Pancreas (tissue), 10 donors: ENCODE measurements around the gene KRTAP12-1. TPM values are rescaled to one million over a fixed set of nuclear protein-coding genes. Genes with fewer than 3 reads are reported as not detected.

ENCODE experiments used
- ATAC-seq, 4 donors: fragments of 200-7000 bp; cut with Tn5 transposase; one replicate each; pipeline versions ENCODE4 v1.8.0 to v1.9.1; 2020; ENCODE audit warnings: mild to moderate bottlenecking in 4 of 4, moderate library complexity in 4 of 4
- DNase-seq, 6 donors: peaks; one replicate each; pipeline ENCODE4 v3.0.0-alpha.2; 2020
- FAIRE-seq: peaks from 2 replicates; lab custom pipeline; 2012; peaks lifted over from hg19 to GRCh38; lab: Jason Lieb, UNC
- H3K27ac ChIP-seq, 4 donors: fragments of 200-600 bp; sonication (generic); 1 replicate in 3 of 4; 2 replicates in 1 of 4; pipeline versions ENCODE4 v1.5.0 to v1.8.0; 2020
- H3K27me3 ChIP-seq, 4 donors: fragments of 200-600 bp; one replicate each; pipeline ENCODE4 v1.8.0; 2021
- H3K36me3 ChIP-seq, 3 donors: fragments of 200-600 bp; sonication (generic) in 1 of 3; one replicate each; pipeline versions ENCODE4 v1.5.0 to v1.8.0; 2020 to 2021
- H3K4me1 ChIP-seq, 3 donors: fragments of 200-600 bp; one replicate each; pipeline ENCODE4 v1.8.0; 2021
- H3K4me3 ChIP-seq, 4 donors: fragments of 200-600 bp; sonication (generic) in 2 of 4; one replicate each; pipeline versions ENCODE4 v1.5.0 to v1.8.0; 2020 to 2021
- H3K9me3 ChIP-seq, 4 donors: fragments of 200-600 bp; one replicate each; pipeline ENCODE4 v1.8.0; 2021
- WGBS, 2 donors: extraction: QIAGEN DNeasy Blood & Tissue Kit; methylation state at CpG; one replicate each; pipeline ENCODE4 v1.1.7; 2013; 5-methylcytosine and 5-hydroxymethylcytosine counted together
- intact Hi-C, 3 donors: fragments of 100-400 bp; cut with DNase I; formaldehyde crosslinking; loops; one replicate each; pipeline versions ENCODE4 v1.11.1 to v1.14.2; 2022
- polyA plus RNA-seq, 2 donors: library from polyadenylated mRNA; stranded (reverse); fragments of 200-250 nt; gene quantifications; one replicate each; pipeline ENCODE4 v1.2.3, GENCODE V29; 2013
- total RNA-seq, 6 donors: library from RNA; stranded (reverse); fragmentation: NEBNext Ultra II Directional in 4 of 6; extraction: Animal tissue kit (Norgen Biotek cat#: 25700) in 4 of 6; gene quantifications; one replicate each; pipeline versions ENCODE4 v1.2.1 to v1.2.4, GENCODE V29; 2021 to 2023
- TF ChIP-seq, protein P1 (sequence below), 4 donors: fragments of 200-600 bp; sonication (generic) in 3 of 4; IDR thresholded peaks; one replicate each; pipeline versions ENCODE4 v1.5.0 to v1.8.0; 2021; ENCODE audit warnings: antibody characterized with exemption in 4 of 4
- donor health status: healthy with polysubstance abuse.
- donor health status: DM: no; HTN: no; CAD: no; lungs with moderate emphysema.
- donor health status: DM: no; HTN: no; CAD: no.
- donor health status: control.
- donor health status: control.
- donor health status: Bipolar disorder and iron deficiency.
- donor health status: DM: yes; HTN: yes; CAD: no.
- donor health status: DM: no; HTN: no; CAD: no.
- donor health status: DM: no; HTN: no; CAD: no.
- donor health status: DM: yes; HTN: yes; CAD: no.

Gene KRTAP12-1
- total and polyA plus RNA-seq, 8 donors, result not detected

DNA sequence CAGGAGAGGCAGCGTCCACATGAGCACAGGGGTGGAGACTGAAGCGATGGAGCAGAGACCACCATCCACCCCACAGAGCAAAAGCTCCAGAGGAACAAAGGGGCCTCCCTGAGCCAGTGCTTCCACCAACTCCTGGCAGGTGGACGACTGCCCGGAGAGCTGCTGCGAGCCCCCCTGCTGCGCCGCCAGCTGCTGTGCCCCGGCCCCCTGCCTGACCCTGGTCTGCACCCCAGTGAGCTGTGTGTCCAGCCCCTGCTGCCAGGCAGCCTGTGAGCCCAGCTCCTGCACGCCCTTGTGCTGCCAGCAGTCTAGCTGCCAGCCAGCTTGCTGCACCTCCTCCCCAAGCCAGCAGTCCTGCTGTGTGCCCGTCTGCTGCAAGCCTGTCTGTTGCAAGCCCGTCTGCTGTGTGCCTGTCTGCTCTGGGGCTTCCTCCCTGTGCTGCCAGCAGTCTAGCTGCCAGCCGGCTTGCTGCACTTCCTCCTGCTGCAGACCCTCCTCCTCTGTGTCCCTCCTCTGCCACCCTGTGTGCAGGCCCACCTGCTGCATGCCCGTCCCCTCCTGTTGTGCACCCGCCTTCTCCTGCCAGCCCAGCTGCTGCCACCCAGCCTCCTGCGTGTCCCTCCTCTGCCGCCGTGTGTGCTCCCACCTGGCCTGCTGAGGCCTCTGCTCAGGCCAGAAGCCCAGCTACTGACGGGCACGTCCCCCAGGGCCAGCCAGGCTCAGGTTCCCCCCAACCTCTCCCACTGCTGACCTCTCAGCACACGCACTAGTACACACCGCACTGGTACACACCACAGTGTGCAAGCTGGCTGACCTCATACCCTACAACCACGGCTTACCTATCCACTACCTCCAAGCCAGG, 20.4 kb upstream of the KRTAP12-1 start:
- intact Hi-C loops, result no loop called here
- FAIRE-seq, result no peak
- H3K36me3 ChIP-seq, result no peaks in the 10 kb centered on the region
- 51 to 68% methylated on average over 18 to 22 of the region's 22 CpGs for WGBS, 2 donors
- peak in 1 of 6 donors; percentile 50 for DNase-seq
- H3K4me1 ChIP-seq, result no peaks in the 10 kb centered on the region
- no peak overlapping the region for H3K27ac ChIP-seq
- H3K27me3 ChIP-seq, result peaks cover 0 to 18% (median 4%) of the 10 kb centered on the region in 4 donors
- no peaks in the 10 kb centered on the region for H3K9me3 ChIP-seq
- H3K4me3 ChIP-seq, result no peak overlapping the region
- TF ChIP-seq, protein P1, sequence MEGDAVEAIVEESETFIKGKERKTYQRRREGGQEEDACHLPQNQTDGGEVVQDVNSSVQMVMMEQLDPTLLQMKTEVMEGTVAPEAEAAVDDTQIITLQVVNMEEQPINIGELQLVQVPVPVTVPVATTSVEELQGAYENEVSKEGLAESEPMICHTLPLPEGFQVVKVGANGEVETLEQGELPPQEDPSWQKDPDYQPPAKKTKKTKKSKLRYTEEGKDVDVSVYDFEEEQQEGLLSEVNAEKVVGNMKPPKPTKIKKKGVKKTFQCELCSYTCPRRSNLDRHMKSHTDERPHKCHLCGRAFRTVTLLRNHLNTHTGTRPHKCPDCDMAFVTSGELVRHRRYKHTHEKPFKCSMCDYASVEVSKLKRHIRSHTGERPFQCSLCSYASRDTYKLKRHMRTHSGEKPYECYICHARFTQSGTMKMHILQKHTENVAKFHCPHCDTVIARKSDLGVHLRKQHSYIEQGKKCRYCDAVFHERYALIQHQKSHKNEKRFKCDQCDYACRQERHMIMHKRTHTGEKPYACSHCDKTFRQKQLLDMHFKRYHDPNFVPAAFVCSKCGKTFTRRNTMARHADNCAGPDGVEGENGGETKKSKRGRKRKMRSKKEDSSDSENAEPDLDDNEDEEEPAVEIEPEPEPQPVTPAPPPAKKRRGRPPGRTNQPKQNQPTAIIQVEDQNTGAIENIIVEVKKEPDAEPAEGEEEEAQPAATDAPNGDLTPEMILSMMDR (IDR thresholded peaks at IDR 0.05), result no peak
- no peak for ATAC-seq

DNA sequence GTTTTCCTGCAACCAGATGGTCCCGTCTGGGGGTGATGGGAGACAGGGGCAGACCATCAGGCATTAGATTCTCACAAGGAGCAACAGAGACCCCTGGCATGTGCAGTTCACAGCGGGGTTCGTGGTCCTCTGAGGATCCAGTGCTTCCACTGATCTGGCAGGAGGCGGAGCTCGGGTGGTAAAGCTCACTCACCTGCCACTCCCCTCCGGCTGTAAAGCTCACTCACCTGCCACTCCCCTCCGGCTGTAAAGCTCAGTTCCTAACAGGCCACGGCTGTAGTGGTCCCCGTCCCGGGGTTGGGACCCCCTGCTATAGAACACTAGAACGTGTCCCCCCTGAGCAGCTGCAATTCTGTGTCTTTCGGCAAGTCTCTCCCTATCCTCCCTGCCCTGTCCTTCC, 19.6 kb upstream of the KRTAP12-1 start:
- DNase-seq, result no peak

DNA sequence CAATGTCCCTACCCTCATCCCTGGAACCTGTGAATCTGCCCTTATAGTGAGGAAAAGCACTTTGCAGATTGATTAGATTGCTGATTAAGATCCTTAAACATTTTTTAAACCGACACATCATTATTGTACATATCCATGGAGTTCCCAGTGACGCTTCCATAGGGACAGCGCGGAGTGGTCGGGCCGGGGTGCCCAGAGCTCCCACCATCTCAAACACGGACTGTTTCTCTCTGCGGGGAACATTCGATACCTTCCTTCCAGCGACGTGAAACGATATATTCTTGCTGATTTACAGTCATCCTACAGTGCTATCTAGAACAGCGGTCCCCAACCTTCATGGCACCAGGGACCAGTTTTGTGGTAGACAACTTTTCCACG, 19.0 kb upstream of the KRTAP12-1 start:
- H3K27me3 ChIP-seq, result peaks cover 0 to 8% (median 0%) of the 10 kb centered on the region in 4 donors

More for the DNA sequence above, 19.6 kb upstream of the KRTAP12-1 start:
- TF ChIP-seq, protein P1 (IDR thresholded peaks at IDR 0.05), result no peak
- H3K27ac ChIP-seq, result no peak overlapping the region
- H3K4me1 ChIP-seq, result no peaks in the 10 kb centered on the region
- no peak overlapping the region for H3K4me3 ChIP-seq
- 25 to 42% methylated on average over 11 to 12 of the region's 12 CpGs for WGBS, 2 donors
- FAIRE-seq (no peak), ATAC-seq (no peak)
- H3K36me3 ChIP-seq, result no peaks in the 10 kb centered on the region
- intact Hi-C loops, result no loop called here
- H3K27me3 ChIP-seq, result peaks cover 0 to 13% (median 1%) of the 10 kb centered on the region in 4 donors
- no peaks in the 10 kb centered on the region for H3K9me3 ChIP-seq

DNA sequence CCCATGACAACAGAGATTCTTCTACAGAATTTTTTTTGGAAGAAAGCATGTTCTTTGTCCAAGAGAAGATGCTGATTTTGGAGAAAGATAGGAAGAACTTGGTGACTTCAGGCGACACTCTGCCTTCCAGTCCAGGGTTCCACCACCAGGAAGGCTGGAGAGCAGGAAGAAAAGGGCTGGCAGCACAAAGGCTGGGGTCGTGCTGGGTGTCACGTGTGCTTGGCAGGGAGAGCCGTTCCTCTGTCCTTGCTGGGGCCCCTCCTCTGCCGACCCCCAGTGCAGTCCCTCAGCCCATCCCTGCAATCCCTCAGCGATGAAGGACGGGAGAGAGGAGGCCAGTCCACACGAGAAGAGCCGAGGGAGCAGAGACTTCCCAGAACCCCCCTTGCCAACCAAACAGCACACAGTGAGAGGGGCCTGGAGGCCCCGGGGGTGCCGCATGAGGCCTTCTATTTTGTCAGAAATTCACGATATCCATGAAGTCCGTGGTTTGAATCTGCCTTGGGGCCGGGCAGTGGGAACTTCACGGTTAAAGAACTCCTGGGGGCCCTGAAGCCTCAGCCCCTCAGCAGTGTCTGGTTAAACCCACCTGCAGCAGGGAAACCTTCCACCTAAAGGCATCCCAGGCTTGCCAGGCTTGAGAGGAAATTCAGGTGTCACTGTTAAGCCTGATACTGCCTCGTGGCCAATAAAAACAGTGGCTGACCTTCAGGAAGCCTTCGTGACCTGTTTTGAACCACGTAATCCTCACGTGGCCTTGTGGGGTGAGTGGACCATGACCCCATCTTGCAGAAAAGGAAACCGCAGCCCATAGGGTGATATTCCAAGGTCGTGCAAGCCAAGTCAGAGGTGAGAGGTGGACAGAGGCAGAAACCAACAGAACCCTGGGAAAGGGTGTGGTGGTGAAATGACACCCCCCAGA, 18.4 kb upstream of the KRTAP12-1 start:
- FAIRE-seq, result no peak

More for the DNA sequence above, 19.0 kb upstream of the KRTAP12-1 start:
- H3K9me3 ChIP-seq, result no peaks in the 10 kb centered on the region
- H3K4me1 ChIP-seq, result no peaks in the 10 kb centered on the region
- no peak overlapping the region for H3K27ac ChIP-seq
- intact Hi-C loops, result no loop called here
- no peak for ATAC-seq
- WGBS, 2 donors, result 67 to 73% methylated on average over 14 of the region's 14 CpGs
- DNase-seq, result no peak
- no peak for FAIRE-seq
- TF ChIP-seq, protein P1 (IDR thresholded peaks at IDR 0.05), result no peak
- H3K36me3 ChIP-seq, result no peaks in the 10 kb centered on the region
- H3K4me3 ChIP-seq, result no peak overlapping the region

More for the DNA sequence above, 18.4 kb upstream of the KRTAP12-1 start:
- DNase-seq (no peak), ATAC-seq (no peak)
- Histone ChIP-seq H3K9me3 (no peaks in the 10 kb centered on the region), H3K27me3 (peaks cover 0 to 7% (median 0%) of the 10 kb centered on the region in 4 donors), H3K4me1 (no peaks in the 10 kb centered on the region), H3K27ac (no peak overlapping the region), H3K36me3 (no peaks in the 10 kb centered on the region), H3K4me3 (no peak overlapping the region)
- WGBS, 2 donors, result 37% methylated on average over 21 of the region's 21 CpGs
- intact Hi-C loops, result no loop called here
- TF ChIP-seq, protein P1 (IDR thresholded peaks at IDR 0.05), result no peak
